SH-SY5Y (cell line): ENCODE measurements around the gene HNRNPCL2.
"Not testable (repeated sequence)": the region's sequence is repeated elsewhere in the genome, so short reads cannot be mapped to it uniquely, and the experiment has no call there.

Experiments used
- GATA2 ChIP-seq: IDR thresholded peaks from 2 replicates; pipeline ENCODE4 v1.6.1; 2011; ENCODE audit warnings: mild to moderate bottlenecking, low read depth, low read length
- GATA3 ChIP-seq: IDR thresholded peaks from 2 replicates; pipeline ENCODE4 v1.6.1; 2011; ENCODE audit warnings: low read depth, mild to moderate bottlenecking, low read length, moderate library complexity

- TF ChIP-seq GATA2, GATA3: not testable (repeated sequence)
These were observed 46.2 kb downstream of the HNRNPCL2 start, which contains the start of gene PRAMEF25 for GRCh38 chr1:13070474-13070873.
